HG03558 (cell line): ENCODE measurements around the gene DPY19L3.
"Not testable (repeated sequence)": the region's sequence is repeated elsewhere in the genome, so short reads cannot be mapped to it uniquely, and the experiment has no call there.

ENCODE experiments used
- ATAC-seq: cut with Tn5 transposase; IDR thresholded peaks from one replicate; pipeline ENCODE4 v1.9.1; 2021; ENCODE audit warnings: moderate number of reproducible peaks; ENCODE audit not compliant: unreplicated experiment; ENCODE audit errors: extremely low read depth

The DPY19L3 gene

GRCh38 chr19:32436692-32437091, 31.1 kb downstream of the DPY19L3 start:
- no peak for ATAC-seq

DNA sequence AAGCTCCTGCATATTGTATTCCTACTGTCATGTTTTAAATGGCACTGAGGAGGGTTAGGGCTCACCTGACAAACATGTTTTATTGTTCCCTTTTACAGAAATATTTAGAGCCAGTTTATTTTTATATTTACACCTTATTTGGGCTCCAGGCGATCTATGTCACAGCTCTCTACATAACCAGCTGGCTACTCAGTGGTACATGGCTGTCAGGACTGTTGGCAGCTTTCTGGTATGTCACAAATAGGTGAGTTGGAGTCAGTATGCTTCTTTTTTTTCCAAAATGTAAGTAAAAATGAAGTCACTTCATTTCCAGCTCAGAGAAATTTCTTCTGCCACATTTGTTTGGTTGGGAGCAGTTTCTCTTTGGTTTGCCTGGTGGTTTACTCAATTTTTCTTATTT, 31.5 kb downstream of the DPY19L3 start:
- no peak for ATAC-seq

GRCh38 chr19:32438751-32439150, 33.2 kb downstream of the DPY19L3 start:
- ATAC-seq = no peak

GRCh38 chr19:32442650-32443049, 37.1 kb downstream of the DPY19L3 start:
- ATAC-seq = no peak

GRCh38 chr19:32447534-32447933, 42.0 kb downstream of the DPY19L3 start:
- not testable (repeated sequence) for ATAC-seq

DNA sequence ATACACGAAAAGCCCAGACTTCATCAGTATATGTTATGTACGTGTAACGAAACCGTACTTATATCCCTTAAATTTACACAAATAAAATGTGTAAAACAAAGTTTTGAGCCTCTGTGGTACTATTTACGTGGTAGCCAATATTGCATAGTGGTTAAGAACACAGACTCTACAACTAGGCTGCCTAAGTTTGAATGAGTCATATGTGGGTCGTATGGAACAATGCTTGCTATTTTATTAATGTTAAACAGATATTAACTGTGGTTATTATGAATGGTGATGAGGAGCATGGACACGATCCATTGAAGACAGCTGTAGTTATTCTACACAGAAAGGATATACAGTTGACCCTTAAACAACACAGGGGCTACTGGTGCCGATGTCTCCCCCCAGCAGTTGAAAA, 42.5 kb downstream of the DPY19L3 start:
- no peak for ATAC-seq

DNA sequence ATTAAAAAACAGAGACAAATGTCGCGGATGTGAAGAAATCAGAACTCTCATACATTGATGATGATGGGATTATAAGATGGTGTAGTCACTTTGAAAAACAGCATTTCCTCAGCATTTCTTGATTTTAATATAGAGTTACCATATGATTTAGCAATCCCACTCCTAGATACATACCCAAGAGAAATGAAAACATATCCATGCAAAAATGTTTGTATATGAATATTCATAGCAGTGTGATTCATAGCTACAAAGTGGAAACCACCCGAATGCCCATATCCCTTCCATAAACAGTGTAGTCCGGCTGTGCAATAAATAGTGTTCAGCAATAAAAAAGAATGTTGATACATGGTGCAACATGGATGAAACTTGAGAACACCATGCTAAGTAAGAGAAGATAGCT, 44.6 kb downstream of the DPY19L3 start:
- no peak for ATAC-seq

GRCh38 chr19:32453736-32454135, 48.2 kb downstream of the DPY19L3 start:
- ATAC-seq = no peak

DNA sequence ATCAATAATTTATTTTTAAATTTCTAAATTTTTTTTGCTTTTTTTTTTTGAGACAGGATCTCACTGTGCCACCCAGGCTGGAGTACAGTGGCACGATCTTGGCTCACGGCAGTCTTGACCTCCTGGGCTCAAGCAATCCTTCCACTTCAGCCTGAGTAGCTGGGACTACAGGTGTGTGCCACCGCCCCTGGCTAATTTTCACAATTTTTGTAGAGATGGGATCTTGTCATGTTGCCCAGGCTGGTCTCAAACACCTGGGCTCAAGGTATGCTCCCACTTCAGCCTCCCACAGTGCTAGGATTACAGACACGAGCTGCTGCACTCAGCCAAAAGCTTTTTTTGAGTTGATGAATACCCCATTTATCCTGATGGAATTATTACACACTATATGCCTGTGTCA, 50.8 kb downstream of the DPY19L3 start:
- ATAC-seq = no peak

- no peak for ATAC-seq
These were observed 52.1 kb downstream of the DPY19L3 start for GRCh38 chr19:32457571-32458158.

DNA sequence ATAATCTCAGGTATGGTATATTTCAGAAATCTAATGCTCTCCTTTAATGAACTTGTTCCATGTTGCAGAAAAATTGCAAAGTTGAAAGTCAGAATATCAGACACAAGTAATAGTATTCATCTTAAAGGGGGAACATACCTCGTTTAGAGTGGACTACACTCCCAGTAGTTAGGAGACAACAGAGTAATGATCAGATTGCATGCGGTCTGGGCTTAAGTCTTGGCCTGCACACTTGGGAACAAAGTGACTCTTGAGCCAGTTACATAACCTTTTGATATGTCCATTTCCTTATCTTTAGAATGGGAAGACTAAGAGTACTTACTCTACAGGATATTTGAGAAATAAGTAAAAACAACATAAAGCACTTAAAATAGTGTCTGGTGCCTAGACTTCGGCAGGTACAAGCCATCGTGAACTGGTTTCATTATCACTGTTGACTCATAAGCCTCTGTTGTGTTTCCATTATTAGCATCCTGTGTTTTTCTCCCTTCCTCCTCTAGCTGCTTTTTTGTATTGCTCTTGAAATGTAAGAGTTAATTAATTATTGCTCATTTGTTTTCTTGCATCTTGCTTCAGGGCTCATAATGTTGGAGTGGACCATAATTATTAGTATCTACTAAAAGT, 53.0 kb downstream of the DPY19L3 start:
- peak; percentile 86 for ATAC-seq

GRCh38 chr19:32459204-32459865, 53.8 kb downstream of the DPY19L3 start:
- no peak for ATAC-seq

DNA sequence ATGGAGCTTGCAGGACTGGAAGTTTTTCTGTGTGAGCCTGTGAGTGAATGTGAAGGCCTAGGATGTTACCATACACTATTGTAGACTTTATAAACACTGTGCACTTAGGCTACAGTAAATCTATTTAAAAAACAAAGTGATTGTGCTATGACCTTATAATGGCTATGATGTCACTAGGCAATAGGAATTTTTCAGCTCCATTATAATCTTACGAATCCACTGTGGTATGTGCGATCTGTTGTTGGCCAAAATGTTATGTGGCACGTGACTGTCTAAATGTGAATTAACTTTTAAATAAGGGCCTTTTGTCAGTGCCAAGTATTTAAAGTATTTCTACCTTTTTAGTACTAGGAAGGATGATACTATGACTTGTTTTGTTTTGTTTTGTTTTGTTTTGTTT, 54.9 kb downstream of the DPY19L3 start:
- ATAC-seq = no peak

GRCh38 chr19:32464279-32464678, 58.7 kb downstream of the DPY19L3 start:
- no peak for ATAC-seq

- ATAC-seq = no peak
These were observed 59.6 kb downstream of the DPY19L3 start for GRCh38 chr19:32465176-32465575.

- no peak for ATAC-seq
These were observed 64.2 kb downstream of the DPY19L3 start for GRCh38 chr19:32469795-32470194.

- no peak for ATAC-seq
These were observed 65.5 kb downstream of the DPY19L3 start for GRCh38 chr19:32471095-32471494.

DNA sequence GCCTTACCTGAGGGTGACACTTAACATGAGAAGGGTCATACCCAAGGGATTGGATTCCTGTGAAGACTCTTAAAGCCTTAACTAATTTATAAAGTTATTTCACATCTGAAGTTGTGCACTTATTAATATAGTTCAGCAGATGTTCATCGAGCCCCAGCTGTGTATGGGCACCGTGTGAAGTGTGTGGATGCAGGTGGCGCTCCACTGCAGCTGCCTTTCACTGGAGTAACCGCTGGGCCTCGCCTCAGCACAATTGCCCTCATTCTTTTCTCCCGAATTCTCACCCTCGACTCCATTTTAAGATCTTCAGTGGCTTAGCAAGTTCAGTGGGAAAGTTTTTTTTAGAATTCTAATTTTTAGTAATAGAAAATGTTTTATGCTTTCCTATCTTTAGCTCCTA, 66.2 kb downstream of the DPY19L3 start:
- no peak for ATAC-seq

DNA sequence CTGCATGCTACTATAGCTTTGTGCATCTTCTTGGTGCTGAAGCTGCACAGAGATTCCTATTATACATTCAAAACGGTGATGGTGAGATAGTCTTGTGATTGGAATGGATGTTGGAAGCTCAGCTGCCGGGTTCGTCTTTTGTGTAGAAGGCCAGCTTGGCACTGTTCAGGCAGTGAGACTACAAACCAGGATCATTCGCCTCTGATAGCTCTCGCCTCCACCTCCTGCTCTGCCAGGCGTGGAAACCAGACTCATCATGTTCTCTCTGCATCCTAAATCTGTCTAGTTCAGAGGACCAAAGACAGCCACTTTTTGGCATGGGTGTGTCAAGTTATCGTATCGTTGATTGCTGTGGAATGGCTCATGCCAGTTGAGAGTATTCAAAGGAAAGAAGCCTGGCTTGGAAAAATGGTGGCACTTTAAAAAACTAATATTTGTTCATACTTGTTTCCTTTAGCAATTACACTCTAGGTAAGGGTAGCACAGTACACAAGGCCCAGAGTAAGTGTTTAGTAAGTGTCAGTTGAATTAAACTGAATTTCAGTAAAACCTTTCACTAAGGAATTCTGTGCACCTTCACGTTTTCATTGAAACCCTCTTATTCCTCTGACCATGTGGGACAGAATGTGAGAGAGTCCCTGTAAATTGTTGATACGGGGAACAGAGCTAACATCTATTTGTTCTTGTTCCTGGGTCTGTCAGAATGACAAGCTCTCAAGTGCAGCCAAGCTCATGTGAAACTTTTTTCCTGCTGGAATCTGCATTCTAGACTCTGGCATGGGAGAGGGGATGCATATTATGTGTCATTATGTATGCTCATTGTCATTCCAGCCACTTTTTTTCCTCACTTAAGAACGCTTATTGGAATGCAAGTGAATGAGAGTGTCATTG, 69.8 kb downstream of the DPY19L3 start:
- ATAC-seq = no peak

DNA sequence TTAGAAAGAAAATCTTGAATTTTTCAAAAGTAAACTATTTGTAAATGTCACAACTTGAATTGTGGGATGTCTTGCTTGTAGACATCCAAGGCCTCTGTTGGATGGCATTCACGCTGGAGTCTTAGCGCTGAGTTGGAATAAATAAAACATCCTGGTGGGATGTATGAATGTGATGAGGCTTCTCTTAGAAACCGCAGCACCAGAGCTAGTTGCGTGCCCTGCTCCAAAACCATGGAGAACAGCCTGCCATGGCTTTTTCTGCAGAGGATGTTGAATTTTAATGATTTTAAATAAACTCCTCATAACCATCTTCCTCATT, 70.4 kb downstream of the DPY19L3 start:
- ATAC-seq = no peak

DNA sequence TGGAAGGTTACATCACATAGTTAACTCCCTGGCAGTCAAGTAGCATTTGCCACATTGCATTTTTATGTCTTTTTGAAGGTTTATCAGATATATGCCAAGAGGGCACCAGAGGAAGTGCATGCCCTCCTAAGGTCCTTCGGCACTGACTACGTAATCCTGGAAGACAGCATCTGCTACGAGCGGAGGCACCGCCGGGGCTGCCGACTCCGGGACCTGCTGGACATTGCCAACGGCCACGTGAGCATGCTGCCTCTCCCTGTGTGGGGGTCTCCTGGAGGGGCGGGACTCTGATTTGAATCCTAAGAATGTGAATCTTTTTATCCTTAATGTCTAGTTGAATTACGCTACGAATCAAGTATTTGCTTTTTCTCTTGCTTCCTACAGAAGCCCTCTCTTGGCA, 74.8 kb downstream of the DPY19L3 start:
- no peak for ATAC-seq
